Neural crest cell (in vitro differentiated cells): ENCODE results near the gene PFN2. TPM values are rescaled to one million over a fixed set of nuclear protein-coding genes. Genes with fewer than 3 reads are reported as not detected.
A peak's percentile ranks its signal among the peaks of the same experiment; 100 is the strongest.
"Not testable (repeated sequence)": the region's sequence is repeated elsewhere in the genome, so short reads cannot be mapped to it uniquely, and the experiment has no call there.

Experiments used
- DNase-seq: peaks from one replicate; pipeline ENCODE4 v3.0.0; 2021; ENCODE audit warnings: low read depth, mixed read lengths, low spot score
- H3K27ac Mint-ChIP-seq: one replicate; pipeline ENCODE4 v1.8.0; 2021; ENCODE audit warnings: mild to moderate bottlenecking, mixed read lengths; ENCODE audit not compliant: unreplicated experiment
- H3K27me3 Mint-ChIP-seq: 2 replicates; pipeline ENCODE4 v1.8.0; 2021; ENCODE audit warnings: low read depth, mild to moderate bottlenecking, mixed read lengths
- H3K36me3 Mint-ChIP-seq: 2 replicates; pipeline ENCODE4 v1.8.0; 2021; ENCODE audit warnings: low read depth, mild to moderate bottlenecking, mixed read lengths
- H3K4me1 Mint-ChIP-seq: 2 replicates; pipeline ENCODE4 v1.8.0; 2021; ENCODE audit warnings: mixed read lengths
- H3K4me3 Mint-ChIP-seq: one replicate; pipeline ENCODE4 v1.8.0; 2021; ENCODE audit warnings: mild to moderate bottlenecking, mixed read lengths
- H3K9me3 Mint-ChIP-seq: 2 replicates; pipeline ENCODE4 v1.8.0; 2021; ENCODE audit warnings: mixed read lengths
- CTCF ChIP-seq: fragments of 200-600 bp; sonication (generic); conservative IDR thresholded peaks from 2 replicates; pipeline ENCODE4 v1.5.0; 2021; ENCODE audit warnings: antibody characterized with exemption, mild to moderate bottlenecking
- total RNA-seq: library from RNA; stranded (reverse); gene quantifications from 2 replicates; pipeline ENCODE4 v1.2.1, GENCODE V29; 2021

The PFN2 gene
- total RNA-seq, 1 donor from 2014 or later, result 277 TPM

- no peak for TF ChIP-seq CTCF
- no peak for DNase-seq
- peaks cover 15% of the 10 kb centered on the region for H3K36me3 Mint-ChIP-seq
- H3K9me3 Mint-ChIP-seq, result no peaks in the 10 kb centered on the region
- H3K27ac Mint-ChIP-seq, result no peak overlapping the region
- no peak overlapping the region for H3K4me3 Mint-ChIP-seq
- peaks cover 24% of the 10 kb centered on the region for H3K4me1 Mint-ChIP-seq
- H3K27me3 Mint-ChIP-seq, result no peaks in the 10 kb centered on the region
These were observed 13.2 kb downstream of the PFN2 start for GRCh38 chr3:149957361-149958125.

DNA sequence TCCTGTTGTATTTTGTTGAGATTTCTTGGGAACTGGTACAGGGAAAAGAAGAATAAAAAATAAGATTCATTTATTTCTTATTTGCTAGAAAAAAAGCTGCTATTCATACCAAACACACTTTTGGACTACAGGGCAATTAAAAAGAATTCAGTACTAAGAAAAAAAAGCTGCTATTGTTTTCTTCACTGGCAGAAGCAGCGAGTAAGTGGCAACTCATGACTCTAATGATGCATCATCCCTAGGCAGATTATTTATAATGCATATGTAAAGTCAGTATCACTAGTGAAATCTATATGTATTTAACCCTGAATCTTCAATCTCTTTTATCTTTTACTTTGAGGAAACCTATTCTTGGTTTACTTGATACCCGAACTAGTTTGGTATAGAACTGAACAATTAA is 15.2 kb downstream of the PFN2 start:
- Mint-ChIP-seq H3K36me3 (peaks cover 24% of the 10 kb centered on the region), H3K9me3 (no peaks in the 10 kb centered on the region), H3K4me3 (no peak overlapping the region), H3K27me3 (no peaks in the 10 kb centered on the region), H3K27ac (no peak overlapping the region), H3K4me1 (peaks cover 20% of the 10 kb centered on the region)
- DNase-seq, result no peak
- TF ChIP-seq CTCF, result no peak

DNA sequence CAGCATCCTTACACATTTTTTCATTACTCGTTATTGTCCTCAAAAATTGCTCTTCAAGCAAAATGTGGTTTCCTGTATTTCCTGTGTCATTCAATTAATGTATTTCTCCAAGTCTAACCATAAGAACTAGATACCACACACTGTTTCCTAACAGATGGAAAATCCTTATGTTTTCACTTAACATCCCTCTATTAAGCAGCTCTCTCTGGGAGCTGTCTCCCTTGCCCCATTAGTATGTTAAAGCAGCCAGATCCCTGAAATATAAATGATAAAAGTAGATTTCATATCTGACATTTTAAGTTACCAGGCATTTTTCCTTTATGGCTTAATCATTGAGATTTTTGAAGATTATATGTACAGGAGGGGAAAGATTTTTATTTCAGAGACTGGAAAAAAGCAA is 15.9 kb downstream of the PFN2 start:
- Mint-ChIP-seq H3K4me3 (no peak overlapping the region), H3K9me3 (peaks cover 4% of the 10 kb centered on the region), H3K4me1 (peaks cover 22% of the 10 kb centered on the region), H3K36me3 (peaks cover 29% of the 10 kb centered on the region), H3K27ac (no peak overlapping the region), H3K27me3 (no peaks in the 10 kb centered on the region)
- DNase-seq, result no peak
- no peak for TF ChIP-seq CTCF

DNA sequence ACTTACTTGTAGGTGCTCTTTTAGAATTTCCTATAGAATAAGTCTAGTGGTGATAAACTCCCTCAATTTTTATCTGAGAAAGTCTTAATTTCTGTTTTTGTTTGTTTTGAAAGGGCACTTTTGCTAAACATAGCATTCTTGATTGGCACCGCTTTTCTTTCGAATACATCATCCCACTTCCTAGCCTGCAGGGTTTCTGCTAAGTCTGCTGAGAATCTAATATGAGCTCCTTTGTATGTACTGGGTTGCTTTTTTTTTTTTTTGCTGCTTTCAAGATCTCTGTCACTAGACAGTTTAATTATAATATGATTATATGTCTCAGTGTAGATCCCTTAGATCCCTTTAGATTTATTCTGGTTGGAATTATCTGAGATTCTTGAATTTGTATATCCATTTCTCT is 21.5 kb downstream of the PFN2 start:
- H3K27me3 Mint-ChIP-seq, result no peaks in the 10 kb centered on the region

DNA sequence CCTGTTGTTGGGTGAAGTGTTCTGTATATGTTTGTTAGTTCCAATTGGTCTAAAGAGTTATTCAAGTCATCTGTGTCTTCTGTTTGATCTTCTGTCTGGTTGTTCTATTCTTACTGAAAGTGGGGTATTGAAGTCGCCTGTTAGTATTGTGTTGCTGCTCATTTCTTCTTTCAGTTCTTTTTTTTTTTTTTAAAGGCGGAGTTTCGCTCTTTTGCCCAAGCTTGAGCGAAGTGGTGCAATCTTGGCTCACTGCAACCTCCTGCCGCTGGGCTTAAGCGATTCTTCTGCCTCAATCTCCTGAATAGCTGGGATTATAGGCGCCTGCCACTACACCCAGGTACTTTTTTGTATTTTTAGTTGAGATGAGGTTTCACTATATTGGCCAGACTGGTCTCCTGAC is 23.5 kb downstream of the PFN2 start:
- Mint-ChIP-seq H3K4me1 (peaks cover 6% of the 10 kb centered on the region), H3K27me3 (no peaks in the 10 kb centered on the region), H3K36me3 (peaks cover 86% of the 10 kb centered on the region), H3K27ac (no peak overlapping the region), H3K9me3 (peaks cover 36% of the 10 kb centered on the region), H3K4me3 (no peak overlapping the region)
- no peak for TF ChIP-seq CTCF
- DNase-seq, result no peak

More for the DNA sequence above, 21.5 kb downstream of the PFN2 start:
- peaks cover 22% of the 10 kb centered on the region for H3K9me3 Mint-ChIP-seq
- TF ChIP-seq CTCF, result no peak
- H3K4me3 Mint-ChIP-seq, result peak overlapping the region; percentile 15
- peak overlapping the region; percentile 71 for H3K27ac Mint-ChIP-seq
- DNase-seq, result no peak
- peaks cover 6% of the 10 kb centered on the region for H3K4me1 Mint-ChIP-seq
- H3K36me3 Mint-ChIP-seq, result peaks cover 72% of the 10 kb centered on the region

DNA sequence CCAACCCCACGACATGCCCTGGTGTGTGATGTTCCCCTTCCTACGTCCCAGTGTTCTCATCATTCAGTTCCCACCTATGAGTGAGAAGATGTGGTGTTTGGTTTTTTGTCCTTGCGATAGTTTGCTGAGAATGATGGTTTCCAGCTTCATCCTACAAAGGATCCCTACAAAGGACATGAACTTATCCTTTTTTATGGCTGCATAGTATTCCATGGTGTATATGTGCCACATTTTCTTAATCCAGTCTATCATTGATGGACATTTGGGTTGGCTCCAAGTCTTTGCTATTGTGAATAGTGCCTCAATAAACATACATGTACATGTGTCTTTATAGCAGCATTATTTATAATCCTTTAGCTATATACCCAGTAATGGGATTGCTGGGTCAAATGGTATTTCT is 26.7 kb downstream of the PFN2 start:
- H3K27me3 Mint-ChIP-seq, H3K4me1 Mint-ChIP-seq, H3K4me3 Mint-ChIP-seq, DNase-seq, H3K27ac Mint-ChIP-seq: not testable (repeated sequence)
- H3K36me3 Mint-ChIP-seq, result peaks cover 79% of the 10 kb centered on the region
- H3K9me3 Mint-ChIP-seq, result peaks cover 31% of the 10 kb centered on the region
